ENCODE data around the gene PTPRR. TPM values are rescaled to one million over a fixed set of nuclear protein-coding genes. Genes with fewer than 3 reads are reported as not detected.

The PTPRR gene
- total RNA-seq, 1 donor from 2014 or later, result not detected

- peaks cover 3% of the 10 kb centered on the region for H3K9me3 Mint-ChIP-seq (ENCODE audit: low read depth)
- no peak for DNase-seq (ENCODE audit: low spot score)
- H3K36me3 Mint-ChIP-seq (ENCODE audit: low read depth), result peaks cover 2% of the 10 kb centered on the region
- H3K27ac Mint-ChIP-seq (ENCODE audit: unreplicated experiment), result no peak overlapping the region
- no peak overlapping the region for H3K4me3 Mint-ChIP-seq (ENCODE audit: unreplicated experiment)
- H3K27me3 Mint-ChIP-seq (ENCODE audit: low read depth), result peaks cover 5% of the 10 kb centered on the region
- TF ChIP-seq, protein P1, sequence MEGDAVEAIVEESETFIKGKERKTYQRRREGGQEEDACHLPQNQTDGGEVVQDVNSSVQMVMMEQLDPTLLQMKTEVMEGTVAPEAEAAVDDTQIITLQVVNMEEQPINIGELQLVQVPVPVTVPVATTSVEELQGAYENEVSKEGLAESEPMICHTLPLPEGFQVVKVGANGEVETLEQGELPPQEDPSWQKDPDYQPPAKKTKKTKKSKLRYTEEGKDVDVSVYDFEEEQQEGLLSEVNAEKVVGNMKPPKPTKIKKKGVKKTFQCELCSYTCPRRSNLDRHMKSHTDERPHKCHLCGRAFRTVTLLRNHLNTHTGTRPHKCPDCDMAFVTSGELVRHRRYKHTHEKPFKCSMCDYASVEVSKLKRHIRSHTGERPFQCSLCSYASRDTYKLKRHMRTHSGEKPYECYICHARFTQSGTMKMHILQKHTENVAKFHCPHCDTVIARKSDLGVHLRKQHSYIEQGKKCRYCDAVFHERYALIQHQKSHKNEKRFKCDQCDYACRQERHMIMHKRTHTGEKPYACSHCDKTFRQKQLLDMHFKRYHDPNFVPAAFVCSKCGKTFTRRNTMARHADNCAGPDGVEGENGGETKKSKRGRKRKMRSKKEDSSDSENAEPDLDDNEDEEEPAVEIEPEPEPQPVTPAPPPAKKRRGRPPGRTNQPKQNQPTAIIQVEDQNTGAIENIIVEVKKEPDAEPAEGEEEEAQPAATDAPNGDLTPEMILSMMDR (IDR thresholded peaks at IDR 0.05), result no peak
- no peaks in the 10 kb centered on the region for H3K4me1 Mint-ChIP-seq (ENCODE audit: low read depth)
Measured at GRCh38 chr12:70822412-70822811, 98.1 kb downstream of the PTPRR start.

- no peak overlapping the region for H3K4me3 Mint-ChIP-seq (ENCODE audit: unreplicated experiment)
- peaks cover 8% of the 10 kb centered on the region for H3K27me3 Mint-ChIP-seq (ENCODE audit: low read depth)
- H3K36me3 Mint-ChIP-seq (ENCODE audit: low read depth), result peaks cover 4% of the 10 kb centered on the region
- TF ChIP-seq, protein P1 (IDR thresholded peaks at IDR 0.05), result no peak
- H3K27ac Mint-ChIP-seq (ENCODE audit: unreplicated experiment), result no peak overlapping the region
- peaks cover 16% of the 10 kb centered on the region for H3K9me3 Mint-ChIP-seq (ENCODE audit: low read depth)
- H3K4me1 Mint-ChIP-seq (ENCODE audit: low read depth), result no peaks in the 10 kb centered on the region
- no peak for DNase-seq (ENCODE audit: low spot score)
Measured at GRCh38 chr12:70815971-70816391, 104.6 kb downstream of the PTPRR start.

- H3K9me3 Mint-ChIP-seq (ENCODE audit: low read depth), result peaks cover 16% of the 10 kb centered on the region
- no peak overlapping the region for H3K4me3 Mint-ChIP-seq (ENCODE audit: unreplicated experiment)
- no peaks in the 10 kb centered on the region for H3K4me1 Mint-ChIP-seq (ENCODE audit: low read depth)
- no peak for DNase-seq (ENCODE audit: low spot score)
- peak overlapping the region; percentile 24 for H3K27ac Mint-ChIP-seq (ENCODE audit: unreplicated experiment)
- H3K27me3 Mint-ChIP-seq (ENCODE audit: low read depth), result peaks cover 8% of the 10 kb centered on the region
- H3K36me3 Mint-ChIP-seq (ENCODE audit: low read depth), result peaks cover 2% of the 10 kb centered on the region
- TF ChIP-seq, protein P1 (IDR thresholded peaks at IDR 0.05), result no peak
Measured at GRCh38 chr12:70815056-70815455, 105.5 kb downstream of the PTPRR start.

GRCh38 chr12:70813559-70813958 lies 107.0 kb downstream of the PTPRR start:
- Mint-ChIP-seq H3K36me3 (ENCODE audit: low read depth) (peaks cover 2% of the 10 kb centered on the region), H3K4me3 (ENCODE audit: unreplicated experiment) (no peak overlapping the region), H3K9me3 (ENCODE audit: low read depth) (peaks cover 13% of the 10 kb centered on the region), H3K27me3 (ENCODE audit: low read depth) (peaks cover 2% of the 10 kb centered on the region), H3K4me1 (ENCODE audit: low read depth) (no peaks in the 10 kb centered on the region), H3K27ac (ENCODE audit: unreplicated experiment) (no peak overlapping the region)
- TF ChIP-seq, protein P1 (IDR thresholded peaks at IDR 0.05), result no peak
- no peak for DNase-seq (ENCODE audit: low spot score)

DNA sequence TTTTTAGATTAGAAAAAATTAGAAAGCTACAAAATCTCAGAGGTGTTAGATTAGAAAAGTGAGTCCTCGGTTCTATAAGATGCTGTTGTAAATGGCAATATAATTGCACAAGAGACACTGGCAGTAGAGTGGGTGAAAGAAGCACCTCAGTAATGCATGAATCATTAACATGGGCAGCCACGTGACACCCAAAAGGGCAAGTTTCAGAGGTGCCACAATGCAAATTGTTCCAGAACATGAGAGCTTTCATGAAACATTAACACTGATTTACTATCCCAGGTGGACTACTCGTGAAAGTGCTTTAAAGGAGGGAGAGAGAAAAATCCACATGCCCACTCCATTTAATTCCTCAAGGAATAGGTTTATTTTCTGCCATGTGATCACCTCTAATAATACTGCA lies 108.4 kb downstream of the PTPRR start:
- TF ChIP-seq, protein P1 (IDR thresholded peaks at IDR 0.05), result no peak
- peaks cover 18% of the 10 kb centered on the region for H3K9me3 Mint-ChIP-seq (ENCODE audit: low read depth)
- H3K4me3 Mint-ChIP-seq (ENCODE audit: unreplicated experiment), result no peak overlapping the region
- no peak overlapping the region for H3K27ac Mint-ChIP-seq (ENCODE audit: unreplicated experiment)
- H3K4me1 Mint-ChIP-seq (ENCODE audit: low read depth), result no peaks in the 10 kb centered on the region
- peaks cover 6% of the 10 kb centered on the region for H3K27me3 Mint-ChIP-seq (ENCODE audit: low read depth)
- H3K36me3 Mint-ChIP-seq (ENCODE audit: low read depth), result peaks cover 2% of the 10 kb centered on the region
- no peak for DNase-seq (ENCODE audit: low spot score)

Data from chondrocyte (in vitro differentiated cells).